ENCODE results near the gene OLFM4.

Gene OLFM4

DNA sequence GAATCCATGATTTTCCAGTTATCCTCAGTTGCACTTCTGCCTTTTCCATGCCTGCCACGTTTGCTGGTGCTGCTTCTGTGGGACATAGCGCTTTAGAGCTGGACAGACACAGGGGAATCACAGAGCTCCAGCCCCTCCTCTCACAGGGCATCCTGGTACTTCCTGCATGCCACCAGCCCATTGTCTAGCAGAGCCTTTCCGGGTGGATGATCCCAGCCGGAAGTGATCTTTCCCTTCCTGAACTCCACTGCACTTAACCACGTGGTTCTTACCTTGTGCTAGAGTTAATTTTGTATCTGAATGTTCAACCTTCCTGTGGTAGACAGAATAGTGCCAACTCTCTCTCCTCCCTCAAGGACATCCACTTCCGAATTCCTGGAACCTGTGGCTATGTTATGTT lies 12.6 kb upstream of the OLFM4 start:
- no peak for DNase-seq

DNA sequence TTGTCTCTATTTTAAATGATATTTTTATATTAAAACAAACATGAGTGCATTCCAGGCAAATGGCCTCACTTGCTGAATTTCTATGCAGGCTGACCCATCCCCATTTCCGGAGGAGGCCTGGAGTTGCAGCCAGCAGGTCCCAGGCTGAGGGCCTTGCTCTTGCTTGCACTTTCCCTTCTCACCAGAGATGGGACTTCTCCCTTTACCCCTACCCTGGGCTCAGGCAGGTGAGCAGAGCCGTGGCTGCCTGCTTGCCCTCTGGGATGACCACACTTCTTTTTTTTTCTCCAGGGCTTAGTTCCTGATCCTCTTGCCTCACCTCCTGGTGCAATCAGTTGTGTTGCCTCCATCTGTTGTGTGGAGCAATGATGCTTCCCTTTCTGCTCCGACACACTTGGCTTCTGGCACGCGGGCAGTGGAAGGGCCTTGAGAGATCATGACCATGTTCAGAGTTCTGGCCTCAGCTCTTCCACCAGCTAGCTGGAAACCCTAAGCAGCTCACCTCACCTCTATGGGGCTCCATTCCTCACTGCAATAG lies 11.1 kb upstream of the OLFM4 start:
- DNase-seq = no peak

DNA sequence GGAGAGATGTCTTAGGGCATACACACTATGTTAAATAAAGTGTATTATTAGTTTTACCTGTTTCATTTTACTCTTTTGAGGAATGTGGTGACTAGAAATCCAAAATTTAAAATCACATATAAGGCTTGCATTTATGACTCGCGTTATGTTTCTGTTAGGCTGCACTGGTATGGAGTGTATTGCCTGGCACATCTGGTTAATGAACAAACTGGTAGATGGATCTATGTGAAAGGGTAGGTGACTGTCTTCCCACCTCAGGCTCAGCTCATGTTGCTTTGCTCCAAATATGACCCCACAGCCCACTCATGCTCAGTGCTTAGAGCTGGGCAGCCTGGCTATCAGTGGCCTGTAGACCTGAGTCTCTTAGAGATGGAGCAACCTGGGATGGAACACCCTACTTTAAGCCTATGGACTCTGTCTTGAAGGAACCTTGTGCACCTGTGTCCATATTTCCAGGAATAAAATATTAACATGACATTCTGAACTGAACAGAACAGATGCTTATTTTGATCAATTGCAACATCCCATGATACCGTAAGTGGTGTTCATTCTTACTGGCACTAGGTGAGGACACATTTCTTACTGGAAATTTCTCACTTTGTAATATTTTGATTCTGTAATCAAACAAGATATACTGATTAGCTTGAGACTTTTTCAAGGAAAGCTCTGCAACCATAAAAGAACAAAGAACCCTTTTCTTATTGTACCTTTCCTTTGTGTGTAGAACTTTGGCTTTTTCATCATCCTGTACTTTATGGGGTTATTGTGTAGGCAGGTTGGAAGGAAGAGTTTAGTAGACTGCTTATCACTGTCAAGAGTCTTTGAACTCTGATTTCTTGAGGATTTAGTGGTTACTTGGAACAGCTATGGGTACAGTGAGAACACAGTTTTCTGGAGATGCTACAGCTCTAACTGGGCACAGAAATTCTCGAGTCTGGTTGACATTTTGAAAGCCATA lies 9.6 kb upstream of the OLFM4 start:
- no peak for DNase-seq

DNA sequence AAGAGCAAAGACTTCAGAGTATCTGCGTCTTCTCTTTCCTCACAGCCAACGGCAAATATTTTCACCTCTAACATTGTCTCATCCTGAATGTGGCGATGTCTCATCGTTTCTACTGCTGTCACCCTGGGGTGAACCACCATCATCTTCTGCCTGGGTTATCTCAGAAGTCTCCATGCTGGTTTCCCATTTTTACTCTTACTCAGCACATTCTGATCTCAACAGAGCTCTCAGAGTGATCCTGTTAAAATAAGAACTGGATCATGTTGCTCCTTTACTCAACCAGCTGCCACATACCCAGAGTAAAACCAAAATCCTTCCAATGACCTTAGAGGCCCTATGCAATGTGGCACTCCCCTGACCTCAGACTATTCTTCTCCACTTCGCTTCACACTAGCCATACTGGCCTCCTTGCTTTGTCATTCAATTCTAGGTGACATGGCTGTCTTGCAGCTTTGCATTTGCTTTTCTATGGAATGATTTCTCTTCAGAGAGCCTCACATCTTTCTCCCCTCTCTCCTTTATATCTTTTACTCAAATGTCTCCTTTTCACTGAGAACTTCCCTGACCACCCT lies 7.8 kb upstream of the OLFM4 start:
- no peak for DNase-seq

DNA sequence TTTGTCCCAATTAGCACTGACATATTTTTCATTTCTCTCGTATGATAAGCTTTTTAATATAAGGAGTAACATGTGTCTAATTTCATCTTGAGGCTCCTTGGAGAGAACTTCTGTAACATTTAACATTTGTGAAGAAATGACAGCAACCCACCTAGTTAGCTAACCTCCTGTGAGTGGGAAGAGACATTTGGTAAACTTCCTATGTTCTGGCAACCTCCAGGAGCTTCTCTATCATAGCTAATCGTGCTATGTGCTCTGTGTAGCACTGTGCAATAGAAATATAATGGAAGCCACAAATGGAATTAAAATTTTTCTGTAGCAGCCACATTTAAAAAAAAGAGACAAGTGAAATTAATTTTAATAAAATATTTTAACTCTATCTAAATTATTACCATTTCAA lies 5.4 kb upstream of the OLFM4 start:
- no peak for DNase-seq

DNA sequence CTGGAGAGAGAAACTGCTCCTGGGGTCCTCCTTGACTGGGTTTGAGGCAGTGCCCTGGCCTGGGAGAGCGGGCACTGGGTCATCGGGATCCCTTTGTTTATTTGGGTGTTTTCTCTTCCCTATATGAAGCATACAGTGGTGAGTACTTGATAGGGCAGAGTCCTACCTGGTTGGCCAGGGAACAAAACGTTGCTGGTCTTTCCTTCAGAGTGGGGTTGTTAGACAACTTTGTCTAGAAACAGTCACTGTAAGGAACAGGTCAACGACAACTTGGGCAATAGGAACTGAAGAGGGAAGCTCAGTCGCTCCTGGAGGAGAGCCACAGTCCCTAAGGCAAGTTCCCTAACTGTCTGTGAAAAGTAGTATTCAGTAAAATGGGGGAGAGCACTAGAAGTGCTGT lies 550 bp upstream of the OLFM4 start:
- no peak for DNase-seq

DNA sequence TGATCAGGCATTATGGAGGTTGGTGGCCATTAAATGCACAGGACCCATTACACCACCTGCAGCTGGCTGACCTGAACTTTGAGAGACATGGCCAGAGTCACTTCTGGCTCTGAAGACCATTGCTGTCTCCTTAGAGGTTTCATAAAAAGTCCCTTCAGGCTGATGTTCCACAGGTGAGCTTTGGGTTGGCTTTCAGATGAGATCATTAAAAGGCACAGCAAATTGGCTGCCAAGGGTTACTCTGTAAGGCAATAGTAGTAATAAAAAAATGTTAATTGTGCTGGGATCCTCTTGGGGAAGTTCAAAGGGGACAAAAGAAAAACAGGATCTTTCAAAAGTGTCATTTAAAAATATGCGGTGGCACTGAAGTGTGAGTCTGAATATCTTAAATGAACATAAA lies 4.2 kb downstream of the OLFM4 start:
- DNase-seq = no peak

DNA sequence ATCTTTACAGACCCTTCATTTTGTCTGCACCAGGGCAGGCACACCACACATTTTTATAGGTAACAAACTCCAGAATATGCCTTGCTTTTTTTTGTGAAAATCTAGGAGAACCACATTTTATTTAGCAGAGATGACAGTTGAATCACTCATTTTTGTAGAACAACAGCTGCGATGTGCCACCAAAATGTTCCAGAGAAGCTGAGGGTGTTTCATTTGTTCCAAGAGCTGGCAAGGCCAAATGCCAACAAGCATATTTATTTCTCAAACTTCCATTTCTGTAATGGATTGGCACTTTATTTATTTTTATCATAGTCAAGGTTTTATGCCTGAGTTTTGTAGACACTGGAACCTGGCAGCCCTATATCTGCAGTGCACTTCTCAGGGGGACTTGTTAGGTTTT lies 10.4 kb downstream of the OLFM4 start:
- DNase-seq = no peak

DNA sequence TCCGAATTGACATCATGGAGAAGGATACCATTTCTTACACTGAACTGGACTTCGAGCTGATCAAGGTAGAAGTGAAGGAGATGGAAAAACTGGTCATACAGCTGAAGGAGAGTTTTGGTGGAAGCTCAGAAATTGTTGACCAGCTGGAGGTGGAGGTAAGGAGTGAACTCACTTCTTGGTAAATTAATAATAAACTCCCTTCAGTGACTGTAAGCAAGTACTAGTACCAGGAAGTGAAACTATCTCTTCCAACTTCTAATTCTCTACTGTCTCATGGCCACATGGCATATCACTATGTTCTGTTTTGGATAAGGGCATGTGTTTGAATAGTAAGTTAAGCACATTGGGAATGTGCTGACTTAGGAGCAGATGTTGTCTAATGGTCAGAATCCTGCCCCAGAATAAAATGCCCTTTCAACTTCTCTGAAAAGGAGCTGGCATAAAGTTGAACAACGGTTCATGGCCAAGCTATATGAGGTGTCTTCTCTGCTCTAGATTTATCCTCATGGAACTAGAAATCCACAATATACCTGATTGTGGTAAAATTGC lies 13.4 kb downstream of the OLFM4 start:
- no peak for DNase-seq

DNA sequence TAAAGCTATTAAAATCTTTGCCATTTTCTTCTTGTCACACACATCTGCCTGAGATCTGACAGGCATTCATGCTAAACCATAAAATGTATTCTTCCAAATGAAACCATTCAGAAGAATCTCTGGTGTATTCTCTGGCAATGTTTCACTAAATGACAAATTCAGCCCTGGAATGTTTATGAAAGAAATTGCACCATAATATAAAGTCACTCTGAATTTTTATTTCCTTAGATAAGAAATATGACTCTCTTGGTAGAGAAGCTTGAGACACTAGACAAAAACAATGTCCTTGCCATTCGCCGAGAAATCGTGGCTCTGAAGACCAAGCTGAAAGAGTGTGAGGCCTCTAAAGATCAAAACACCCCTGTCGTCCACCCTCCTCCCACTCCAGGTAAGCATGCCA lies 14.3 kb downstream of the OLFM4 start:
- no peak for DNase-seq

DNA sequence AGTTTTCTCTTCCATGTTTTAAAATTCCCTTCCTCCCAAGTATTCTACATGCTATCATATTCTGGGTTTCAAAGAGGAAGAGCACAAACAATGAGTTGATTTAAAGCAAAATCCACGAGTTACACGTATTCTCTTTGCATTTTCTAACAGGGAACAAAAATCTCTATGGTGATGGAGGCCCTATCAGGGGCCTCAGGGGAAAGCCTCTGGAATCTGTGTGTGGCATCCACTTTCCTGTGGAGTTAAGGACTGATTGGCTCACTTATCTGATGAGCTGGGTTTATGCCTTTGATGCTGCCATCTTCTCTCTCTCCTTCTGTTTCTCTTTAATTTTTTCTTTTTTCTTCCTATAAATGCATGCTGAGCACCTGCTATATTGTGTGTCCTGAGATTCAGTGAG lies 14.8 kb downstream of the OLFM4 start:
- no peak for DNase-seq

DNA sequence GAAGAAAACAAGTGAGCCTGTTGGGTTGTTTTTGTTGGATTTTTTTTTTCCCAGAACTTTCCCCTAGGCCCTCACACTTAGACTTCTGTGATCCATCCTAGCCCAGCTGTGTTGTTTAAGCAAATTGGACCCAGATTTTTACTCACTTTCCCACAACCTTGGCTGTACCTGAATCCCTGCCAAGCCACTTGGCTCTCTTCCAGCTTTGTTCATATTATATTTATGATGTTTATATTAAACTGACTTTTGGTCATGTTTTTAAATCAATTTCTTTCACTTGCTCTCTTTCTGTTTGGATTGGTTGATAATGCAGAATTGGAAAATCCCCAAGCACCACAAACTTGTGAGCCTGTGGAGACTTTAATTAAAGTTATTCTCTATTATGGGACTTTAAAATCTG lies 16.6 kb downstream of the OLFM4 start:
- DNase-seq = no peak

DNA sequence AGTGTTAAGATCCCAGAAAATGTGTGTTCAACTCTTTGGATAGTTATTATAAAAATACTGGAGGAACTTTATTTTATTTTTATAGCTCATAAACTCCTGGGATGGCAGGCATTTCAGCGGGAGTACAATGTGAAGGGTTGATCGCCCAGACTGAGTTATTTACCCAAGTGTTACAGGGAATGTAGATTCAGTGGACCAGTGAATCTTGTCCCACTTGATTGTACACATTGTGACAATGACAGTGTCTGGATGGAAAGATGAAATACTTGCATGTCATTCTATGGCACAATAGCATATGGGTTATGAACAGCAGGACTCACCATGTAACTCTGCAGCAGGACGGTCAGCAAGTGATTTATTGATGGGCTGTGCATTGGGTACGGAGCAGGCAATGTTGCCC lies 20.3 kb downstream of the OLFM4 start:
- no peak for DNase-seq

DNA sequence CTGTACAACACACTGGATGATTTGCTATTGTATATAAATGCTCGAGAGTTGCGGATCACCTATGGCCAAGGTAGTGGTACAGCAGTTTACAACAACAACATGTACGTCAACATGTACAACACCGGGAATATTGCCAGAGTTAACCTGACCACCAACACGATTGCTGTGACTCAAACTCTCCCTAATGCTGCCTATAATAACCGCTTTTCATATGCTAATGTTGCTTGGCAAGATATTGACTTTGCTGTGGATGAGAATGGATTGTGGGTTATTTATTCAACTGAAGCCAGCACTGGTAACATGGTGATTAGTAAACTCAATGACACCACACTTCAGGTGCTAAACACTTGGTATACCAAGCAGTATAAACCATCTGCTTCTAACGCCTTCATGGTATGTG lies 21.5 kb downstream of the OLFM4 start:
- DNase-seq = no peak

DNA sequence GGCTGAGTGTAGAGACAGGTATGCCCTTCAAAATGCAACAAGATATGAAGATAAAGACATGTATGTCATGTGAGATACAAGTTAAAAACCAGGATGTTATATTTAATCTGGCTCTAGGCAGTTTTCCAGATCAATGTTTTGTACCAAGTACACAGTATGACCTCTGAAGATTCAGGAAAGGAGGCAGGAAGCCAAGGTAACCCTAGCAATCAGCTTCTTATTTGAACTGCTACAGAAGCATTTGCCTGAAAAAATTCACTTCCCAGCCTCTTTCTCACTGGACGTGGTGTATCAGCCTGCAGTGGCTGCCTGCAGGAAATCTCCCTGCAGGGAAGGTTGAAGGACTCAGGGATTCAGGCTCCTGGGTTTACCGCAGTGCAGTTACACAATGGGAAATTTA lies 24.1 kb downstream of the OLFM4 start:
- no peak for DNase-seq

DNA sequence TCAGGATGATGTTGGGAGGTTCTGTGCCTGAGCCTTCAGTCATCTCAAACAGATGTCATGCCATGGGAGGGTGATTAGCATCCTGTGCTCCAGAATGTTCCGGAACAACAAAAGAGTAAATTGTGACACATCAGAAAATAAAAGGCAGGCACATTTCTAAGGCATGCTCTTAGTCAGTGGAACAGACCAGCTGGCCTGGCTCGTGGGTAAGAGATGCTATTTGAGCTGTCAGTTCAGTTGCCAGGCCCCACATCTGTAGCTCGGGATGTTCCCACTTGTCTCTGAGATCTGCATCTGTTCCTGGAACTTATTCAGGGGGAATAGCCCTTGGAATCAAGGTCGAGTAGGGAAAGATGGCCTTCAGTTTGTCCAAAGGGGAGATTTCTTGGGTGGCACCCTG lies 26.0 kb downstream of the OLFM4 start:
- DNase-seq = no peak

DNA sequence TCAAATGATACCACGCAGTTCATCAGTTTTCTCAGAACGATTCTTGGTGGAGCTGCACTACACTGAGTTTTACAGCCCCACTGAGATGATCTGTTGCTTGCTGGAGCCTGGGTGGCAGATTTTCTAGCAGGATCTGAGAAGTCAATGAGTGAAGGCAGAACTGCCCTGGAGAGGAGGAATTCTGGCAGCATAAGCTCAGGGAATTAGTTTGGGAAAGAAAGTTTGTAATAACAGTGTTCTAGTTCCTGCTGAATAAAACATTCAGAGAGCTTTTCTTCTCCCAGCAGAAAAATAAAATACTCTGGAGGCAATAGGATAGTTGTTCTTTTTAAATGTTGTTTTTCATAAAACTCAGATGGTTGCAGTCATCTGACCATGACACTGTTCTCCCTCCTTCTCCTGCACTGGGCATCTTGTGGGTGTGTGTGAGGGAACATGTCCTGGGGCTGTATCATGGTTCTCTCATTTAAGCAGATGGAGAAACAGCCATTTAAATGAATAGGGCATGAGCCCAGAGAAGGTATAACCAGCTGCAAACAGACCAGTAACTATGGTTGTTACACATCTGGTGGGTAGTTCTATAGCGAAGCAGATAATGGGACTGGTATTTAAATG lies 29.6 kb downstream of the OLFM4 start:
- no peak for DNase-seq

DNA sequence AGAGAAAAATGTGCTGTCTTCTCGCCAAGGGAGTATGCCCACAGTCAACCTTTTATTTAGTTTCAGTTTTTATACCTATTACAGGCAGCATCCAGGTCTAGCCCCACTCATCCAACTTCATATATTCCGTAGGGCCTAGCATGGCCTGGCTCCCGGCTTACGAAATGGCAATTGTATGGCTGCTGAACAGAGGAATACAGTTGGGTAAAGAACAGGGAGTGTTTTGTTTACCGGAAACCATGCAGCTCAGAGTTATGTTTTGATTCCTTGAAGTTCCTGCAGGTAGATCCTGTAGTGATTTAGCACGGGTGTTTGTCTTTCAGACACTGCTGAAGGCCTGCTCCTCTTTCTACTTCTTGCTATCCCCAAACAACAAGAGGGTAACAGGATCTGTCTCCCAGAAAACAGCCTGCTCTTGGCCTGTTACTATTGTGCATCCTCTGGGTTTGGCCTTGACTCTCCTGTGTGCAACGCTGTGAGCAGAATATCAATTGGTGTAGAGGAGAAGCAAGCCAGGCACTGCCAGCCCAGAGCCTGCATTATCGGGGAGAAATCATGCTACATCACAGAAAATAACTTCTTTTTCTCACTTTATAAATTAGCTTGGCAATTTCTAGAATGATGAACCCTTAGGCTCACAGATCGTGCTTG lies 32.4 kb downstream of the OLFM4 start:
- no peak for DNase-seq

DNA sequence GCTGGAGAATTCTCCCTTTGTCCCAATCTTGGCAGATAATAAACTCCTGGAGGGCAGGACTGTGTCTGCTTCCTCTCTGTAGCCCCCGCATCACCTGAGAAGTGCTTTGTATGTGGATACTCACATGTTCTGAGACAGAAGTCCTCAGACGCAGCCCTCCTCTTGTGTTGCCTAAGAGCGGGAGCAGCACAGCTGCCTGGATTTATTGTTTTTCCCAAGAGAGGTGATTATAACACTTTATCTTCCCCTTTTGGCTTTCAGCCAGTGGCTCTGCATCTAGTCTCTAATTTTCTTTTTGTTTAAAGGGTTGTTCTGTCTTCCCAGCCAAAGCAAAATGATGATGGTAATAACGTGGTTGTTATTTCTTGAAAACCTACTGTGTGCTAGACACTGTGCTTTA lies 36.1 kb downstream of the OLFM4 start:
- DNase-seq = no peak

DNA sequence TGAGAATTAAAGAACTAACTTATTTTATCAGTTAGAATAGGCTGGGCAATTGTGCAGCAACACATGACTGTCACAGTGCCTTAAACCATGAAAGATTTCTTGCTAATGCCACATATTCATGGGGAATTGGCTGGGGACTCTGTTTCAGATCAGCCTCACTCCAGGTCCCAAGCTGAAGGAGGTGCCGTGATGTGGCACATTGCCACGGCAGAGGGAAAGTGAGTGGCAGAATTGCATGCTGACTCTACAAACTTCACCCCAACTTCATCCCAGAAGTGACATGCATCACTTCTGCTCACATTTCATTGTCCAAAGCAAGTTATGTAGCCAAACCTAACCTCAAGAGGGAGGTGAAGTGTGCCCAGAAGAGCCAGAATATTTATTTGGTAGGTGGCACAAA lies 37.8 kb downstream of the OLFM4 start:
- DNase-seq = no peak

DNA sequence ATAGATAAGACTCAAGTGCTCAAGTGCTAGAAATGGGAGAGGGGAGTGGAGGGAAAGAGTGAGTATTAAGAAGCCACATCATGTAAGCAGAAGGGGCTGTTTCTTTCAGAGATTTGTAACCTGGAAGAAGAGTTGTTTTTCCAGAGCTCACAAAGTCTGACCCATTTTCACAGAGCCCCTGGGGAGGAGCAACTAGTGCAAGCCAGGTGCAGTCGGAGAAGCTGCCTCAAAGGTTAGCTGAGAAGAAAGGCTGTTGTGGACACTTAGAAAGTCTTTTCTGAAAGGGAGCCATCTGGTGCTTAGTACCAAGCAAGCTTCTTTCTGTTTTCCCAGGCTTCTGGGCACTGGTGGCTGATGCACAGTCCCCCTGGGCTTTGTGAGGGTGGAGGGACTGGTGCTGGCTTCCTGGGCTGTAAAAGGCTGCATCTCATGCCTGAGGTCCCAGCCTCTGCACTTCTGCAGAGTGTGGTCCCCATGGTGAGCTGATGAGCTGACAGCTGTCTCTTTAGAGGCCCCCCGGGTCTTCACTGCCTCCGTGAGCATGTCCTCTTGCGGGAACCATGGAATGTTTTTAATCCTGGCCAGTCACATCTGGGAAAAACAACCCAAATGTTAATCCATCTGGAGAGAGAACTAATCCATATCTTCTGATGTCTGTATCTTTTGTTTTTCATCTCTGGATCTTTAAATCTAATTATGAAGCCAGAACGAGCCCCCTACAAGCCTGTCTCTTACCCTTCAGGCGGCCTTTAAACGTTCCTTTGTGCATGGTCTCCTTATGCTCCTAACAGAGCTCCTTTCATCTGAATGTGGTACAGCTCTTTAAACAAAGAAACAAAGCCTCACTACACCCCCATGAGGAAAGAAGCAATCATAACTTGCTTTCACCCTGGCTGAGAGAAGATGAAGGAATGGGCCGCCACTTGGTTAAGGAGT lies 40.2 kb downstream of the OLFM4 start:
- DNase-seq = no peak

DNA sequence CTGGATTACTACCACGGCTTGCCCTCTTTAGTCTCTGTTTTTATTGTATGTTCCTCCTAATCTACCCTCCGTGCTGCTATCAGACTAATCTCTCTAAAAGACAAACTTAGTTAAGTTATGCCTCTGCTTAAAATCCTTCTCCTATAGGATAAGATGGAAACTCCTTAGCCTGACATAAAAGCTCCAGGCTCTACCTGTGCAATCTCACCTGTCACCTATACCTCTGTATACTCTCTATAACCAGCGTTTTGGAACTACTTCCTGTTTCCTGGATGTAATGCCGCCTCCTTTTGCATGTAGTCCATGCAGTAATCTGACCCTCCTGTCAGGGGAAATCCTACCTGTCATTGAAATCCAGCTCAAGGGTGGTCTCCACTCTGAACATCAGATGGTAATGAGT lies 41.2 kb downstream of the OLFM4 start:
- no peak for DNase-seq
